Stimulated activated CD4-positive, alpha-beta T cell treated with anti-CD3 and anti-CD28 coated beads, Interleukin-1b, Interleukin-23, amount 100 ng/mL, for 1 hour (primary cell): Measurements from ENCODE around the gene JPH3.
"Not testable (repeated sequence)": the region's sequence is repeated elsewhere in the genome, so short reads cannot be mapped to it uniquely, and the experiment has no call there.

Experiments used
- DNase-seq, 2 donors: peaks; one replicate each; pipeline ENCODE4 v3.0.0-alpha.2; 2020; ENCODE audit warnings: low read depth in 2 of 2

JPH3 gene

DNA sequence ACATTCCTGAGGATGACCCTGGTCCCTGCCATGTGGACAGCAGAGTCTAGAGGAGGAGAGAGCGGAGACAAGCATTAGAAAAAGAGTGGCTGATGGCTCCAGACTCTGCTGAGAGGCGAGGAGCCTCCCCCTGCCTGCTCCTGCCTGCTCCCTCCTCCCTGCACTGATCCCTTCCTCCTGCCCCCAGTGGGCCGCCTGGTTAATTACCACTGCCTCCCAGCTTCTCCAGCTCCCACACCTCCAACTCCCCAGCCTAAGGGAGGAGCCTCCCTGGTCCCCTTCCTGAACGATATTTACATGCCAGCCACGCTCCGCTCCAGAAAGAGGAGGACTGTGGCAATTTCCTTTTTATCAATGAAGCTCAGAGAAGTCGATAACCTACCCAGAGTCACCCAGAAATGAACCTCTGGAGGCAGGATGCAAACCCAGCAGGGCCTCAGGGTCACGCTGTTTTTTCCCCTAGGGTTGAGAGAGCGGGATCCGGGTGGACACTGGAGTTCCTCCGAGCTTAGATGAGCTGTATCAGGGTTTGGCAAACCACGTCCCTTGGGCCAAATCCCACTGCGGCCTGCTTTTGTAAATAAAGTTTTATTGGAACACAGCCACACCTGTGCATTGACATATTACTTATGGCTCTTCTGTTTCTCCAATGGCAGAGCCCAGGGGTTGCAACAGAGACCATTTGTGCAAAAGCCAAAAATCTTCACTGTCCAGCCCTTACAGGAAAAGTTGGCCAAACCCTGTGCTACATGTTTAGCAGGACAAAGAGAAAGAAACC, 27.1 kb upstream of the JPH3 start:
- DNase-seq: no peak

DNA sequence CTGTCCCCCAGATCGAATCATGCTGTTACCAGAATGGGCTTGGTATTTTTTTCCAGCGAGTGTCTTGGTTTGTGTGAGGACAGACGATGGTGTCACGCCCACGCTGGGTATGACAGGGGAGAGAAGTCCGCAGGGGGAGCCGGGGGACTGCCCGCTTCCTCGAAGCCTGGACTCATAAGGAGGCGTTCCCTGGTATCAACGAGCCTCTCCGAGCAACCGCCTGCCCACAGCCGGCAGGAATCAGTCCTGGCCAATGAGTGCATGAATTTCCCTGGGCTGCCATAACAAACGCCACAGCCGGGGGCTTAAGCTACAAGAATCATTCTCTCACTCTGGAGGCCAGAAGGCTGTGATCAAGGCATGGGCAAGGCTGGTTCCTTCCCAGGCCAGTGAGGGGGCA, 26.1 kb upstream of the JPH3 start:
- no peak for DNase-seq

DNA sequence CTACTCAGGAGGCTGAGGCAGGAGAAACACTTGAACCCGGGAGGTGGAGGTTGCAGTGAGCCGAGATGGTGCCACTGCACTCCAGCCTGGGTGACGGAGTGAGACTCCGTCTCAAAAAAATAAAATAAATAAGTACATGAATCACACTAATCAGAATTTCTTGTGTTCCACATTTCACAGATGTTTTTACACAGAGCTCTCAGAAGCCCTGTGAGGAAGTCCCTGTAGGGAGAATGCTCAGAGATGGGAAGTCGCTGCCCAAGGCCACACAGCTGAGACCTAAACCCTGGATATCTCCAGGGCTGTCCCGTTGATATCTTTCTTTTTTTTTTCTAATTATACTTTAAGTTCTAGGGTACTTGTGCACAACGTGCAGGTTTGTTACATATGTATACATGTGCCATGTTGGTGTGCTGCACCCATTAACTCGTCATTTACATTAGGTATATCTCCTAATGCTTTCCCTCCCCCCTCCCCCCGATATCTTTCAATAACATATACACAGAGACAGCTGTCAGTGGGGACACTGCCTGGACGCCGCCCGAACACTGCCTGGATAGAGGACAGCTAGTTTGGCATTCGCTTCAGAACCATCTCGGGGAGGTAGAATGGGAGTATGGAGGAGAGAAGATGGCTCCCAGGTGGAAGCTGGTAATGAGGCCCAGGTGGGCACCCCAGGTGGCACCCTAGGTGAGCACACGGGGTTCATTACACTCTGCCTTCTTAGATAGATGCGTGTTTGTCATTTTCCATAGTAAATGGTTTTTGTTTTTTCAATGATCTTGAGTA, 24.0 kb upstream of the JPH3 start:
- not testable (repeated sequence) for DNase-seq

DNA sequence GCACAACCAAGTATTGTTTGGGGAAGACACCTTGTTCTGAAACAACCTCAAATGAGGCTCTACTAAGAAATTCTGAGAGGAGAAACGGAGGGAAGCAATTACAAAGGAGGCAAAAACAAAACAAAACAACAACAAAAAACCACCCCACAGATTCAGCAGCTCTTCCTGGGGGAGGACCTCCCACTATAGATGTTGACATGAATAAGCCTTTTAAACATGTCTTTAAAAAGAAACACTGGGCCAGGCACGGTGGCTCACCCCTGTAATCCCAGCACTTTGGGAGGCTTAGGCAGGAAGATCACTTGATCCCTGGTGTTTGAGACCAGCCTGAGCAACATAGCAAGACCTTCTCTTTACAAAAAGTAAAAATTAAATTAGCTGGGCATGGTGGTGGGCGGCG, 22.6 kb upstream of the JPH3 start:
- DNase-seq: no peak

DNA sequence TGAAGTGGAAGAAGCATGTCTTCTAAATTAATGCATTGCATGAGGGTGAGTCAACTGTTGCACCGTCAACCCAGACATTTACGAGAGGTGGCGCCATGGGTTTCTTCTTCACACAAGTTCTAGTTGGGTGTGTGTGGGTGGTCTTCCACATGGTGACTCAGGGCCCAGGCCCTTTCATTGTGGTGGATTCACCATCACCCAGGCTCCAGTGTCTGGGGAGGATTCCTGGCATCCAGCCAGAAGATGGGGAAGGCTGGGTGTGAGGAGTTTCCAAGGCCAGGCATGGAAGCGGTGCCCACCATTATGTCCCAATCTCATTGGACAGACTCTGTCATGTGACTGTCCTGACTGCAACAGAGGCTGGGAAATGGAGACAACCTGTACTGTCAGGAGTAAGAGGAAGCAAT, 21.4 kb upstream of the JPH3 start:
- DNase-seq: no peak

DNA sequence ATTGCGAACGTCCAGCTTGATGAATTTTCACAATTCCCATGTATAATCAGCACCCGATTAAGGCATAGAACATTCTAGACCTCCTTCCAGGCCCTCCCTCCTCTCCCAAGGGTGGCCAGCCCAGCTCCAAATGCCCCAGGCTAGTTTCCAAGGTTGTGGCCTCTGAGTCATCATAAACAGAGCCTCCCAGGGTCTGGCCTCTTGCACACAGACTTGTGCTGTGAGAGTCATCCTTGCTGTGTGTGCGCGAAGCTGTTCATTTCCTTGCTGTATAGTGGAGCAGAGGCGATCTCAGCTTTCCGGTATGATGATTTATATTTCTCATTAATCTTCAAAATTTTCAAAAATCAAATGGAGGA, 20.5 kb upstream of the JPH3 start:
- DNase-seq: no peak

DNA sequence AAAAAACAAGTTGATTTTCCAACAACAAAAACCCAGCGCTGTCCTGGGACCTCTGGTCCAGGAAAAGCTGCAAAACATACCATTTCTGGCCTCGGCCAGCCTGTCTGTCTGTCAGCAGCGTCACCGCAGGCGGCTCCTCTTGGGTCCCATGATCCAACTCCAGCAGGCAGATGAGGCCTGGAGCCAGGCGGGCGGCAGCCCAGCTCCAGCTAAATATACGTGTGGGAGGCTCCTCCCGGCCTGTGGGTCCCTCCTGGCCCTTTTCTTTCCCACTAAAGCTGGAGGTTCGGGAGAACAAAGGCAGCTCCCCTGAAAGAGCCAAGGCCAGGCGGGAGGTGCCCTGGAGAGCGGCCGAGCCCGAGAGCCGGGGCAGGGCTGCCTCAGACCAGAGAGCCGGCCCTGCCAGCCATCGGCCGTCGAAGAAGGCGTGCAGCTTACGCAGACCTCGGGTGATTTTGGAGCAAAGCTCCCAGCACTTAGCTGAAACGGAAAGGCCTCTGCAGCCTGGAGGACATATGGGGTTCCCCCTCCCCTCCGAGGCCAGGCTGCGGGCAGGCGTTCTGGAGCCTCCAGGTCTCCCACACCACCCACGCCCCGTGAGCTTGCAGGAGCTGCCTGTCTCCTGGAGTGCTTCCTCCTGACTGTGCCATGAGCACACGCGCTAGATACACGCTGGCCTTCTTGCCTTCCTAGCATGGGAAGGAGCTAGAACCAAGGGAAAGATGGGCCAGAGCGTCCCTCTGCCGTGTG, 19.9 kb upstream of the JPH3 start:
- DNase-seq: no peak

DNA sequence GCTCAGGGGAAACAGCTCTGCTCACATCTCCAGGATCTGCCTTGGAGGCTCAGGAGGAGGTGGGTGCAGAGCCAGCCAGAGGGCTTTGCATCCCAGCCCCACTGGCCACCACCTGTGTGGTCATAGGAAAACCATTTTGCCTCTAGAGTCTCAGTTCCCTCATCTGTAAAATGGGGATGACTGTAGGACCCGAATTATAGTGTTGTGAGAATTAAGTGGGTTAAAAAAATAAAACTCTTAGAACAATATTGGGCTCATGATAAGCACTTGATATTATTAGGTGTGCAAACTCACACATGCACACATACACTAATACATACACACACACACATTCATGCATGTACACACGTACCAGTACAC, 19.4 kb upstream of the JPH3 start:
- DNase-seq: no peak

DNA sequence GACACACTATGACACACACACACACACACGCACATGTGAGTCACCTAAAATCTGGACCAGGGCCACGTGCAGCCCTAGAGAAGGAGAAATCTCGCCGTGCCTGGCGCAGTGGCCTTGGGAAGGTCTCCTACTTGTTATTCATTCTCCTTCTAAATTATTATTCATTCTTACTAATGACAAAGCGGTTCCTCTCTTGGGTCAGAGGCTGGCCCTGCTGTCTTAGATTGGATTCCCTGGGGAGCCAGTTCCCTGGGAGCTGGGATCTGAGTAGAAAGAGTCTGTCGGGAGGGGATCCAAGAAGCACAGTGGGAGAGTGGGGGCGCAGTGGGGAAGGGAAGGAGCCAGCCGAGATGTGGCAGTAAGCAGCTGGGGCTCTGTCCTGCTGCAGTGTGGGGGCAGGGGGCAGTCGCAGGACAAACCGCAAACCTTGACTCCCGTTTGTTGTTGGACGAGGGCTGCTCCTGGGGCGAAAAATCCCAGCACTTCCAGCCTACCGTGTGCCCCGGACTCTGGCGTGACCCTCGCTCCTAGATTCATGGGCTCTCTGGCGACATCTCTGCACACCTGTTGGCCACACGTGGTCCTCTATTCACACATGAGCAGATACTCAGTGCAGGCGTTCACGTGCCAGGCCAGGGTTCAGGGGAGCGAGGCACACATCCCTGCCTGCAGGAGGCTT, 18.7 kb upstream of the JPH3 start:
- DNase-seq: no peak

DNA sequence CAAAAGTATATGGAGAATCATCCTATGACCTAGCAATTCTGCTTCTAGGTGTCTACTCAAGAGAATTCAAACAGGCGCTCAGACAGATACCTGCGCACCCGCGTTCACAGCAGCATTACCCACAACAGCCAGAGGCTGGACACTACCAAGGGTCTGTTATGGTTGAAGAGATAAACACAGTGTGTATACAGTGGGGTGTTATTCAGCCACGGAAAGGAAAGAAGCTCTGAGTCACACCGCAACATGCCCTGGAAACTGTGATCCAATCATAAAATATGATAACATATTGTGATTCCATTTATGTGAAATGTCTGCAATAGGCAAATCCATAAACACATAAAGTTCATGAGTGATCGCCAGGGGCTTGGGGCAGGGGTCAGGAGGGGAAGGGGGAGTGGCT, 18.0 kb upstream of the JPH3 start:
- no peak for DNase-seq

DNA sequence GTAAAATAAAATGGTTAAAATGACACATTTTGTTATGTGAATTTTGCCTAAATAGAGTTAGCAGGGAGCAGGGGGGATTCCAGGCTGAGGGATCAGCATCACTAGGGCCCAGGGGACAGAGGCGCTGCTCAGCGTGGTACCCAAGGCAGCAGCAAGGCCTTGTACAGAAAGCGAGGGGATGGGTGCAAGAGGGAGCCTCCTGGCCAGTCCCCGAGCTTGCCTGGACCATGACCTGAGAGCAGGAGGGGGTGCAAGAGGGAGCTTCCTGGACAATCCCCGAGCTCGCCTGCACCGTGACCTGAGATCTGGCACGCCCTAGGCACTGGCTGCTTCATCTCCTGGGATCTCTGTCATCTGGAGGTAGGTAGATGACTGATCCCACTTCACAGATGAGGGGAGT, 17.3 kb upstream of the JPH3 start:
- no peak for DNase-seq

DNA sequence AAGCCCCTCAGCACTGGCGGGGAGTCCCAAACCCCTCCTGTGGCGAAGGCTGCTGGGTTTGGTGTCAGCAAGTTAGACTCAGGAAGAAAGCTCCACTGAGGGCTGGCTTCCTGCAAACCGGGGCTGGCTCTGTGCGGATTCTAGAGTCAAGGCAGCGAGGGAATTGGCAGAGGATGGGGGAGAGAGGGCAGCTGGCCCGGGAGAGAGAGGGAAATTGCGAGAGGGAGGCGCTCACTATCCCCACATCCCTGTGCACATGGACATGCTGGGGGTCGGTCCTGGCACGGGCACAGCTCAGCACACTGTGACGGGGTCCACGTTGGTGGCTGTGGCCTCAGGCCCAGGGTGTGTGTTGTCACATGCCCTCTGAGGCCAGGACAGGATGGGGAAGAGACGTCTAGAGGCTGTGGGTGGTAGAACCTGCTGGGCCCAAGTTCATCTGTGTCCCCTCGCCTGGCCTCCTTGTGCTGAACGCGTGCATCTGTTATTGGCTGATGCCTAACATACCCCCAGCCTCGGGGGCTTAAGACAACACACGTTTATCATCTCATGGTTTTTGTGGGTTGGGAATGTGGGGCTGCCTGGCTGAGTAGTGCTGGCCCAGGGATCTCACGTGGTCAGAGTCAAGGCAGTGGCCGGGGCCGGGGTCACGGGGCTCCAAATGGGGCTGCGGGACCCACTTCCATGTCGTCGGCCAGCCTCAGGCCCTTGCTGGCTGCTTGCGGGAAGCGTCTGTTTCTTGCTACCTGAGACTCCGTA, 16.7 kb upstream of the JPH3 start:
- DNase-seq: no peak

DNA sequence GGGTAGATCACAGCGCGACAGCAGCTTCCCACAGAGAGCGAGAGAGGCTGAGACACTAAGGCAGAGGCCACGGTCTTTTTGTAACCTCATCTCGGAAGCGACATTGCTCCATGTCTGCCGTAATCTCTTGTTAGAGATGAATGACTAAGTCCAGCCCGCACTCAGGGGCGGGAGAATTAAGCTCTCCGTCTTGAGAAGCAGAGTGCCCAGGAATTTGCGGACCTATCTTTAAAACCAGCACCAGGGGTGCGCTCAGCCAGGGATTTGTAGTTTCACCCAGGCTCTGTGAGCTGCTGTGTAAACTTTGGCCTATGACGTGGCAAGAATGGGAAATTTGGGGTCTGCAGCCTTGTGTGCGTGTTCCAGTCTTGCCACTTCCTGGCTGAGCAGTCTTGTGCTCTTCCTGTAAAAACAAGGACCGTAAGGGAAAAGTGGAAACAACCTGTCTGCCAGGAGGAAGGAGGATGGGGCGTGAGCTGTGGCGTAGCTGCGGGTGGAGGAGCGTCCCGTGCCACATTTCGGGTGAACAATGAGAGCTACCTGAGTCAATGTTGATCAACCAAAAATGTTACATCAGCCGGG, 16.0 kb upstream of the JPH3 start:
- DNase-seq: no peak

DNA sequence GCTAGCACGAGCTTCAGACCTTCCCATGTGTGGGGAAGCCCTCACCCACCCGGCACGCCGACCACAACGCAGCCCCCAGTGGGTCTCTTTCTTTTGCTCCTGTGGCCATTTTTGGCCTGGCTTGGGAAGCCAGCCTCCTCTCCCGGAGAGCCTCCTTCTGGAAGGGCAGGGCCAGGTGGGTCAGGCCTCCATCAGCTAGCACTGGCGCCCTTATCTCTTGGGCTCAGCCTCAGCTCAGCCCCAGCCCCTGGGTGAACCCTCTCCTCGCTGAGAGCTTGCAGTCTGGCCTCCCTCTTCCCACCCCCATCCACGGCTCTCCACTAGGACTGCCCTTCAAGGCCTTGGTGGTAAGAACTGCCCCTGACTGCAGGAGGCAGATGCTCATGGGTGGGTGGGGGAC, 14.7 kb upstream of the JPH3 start:
- DNase-seq: no peak

DNA sequence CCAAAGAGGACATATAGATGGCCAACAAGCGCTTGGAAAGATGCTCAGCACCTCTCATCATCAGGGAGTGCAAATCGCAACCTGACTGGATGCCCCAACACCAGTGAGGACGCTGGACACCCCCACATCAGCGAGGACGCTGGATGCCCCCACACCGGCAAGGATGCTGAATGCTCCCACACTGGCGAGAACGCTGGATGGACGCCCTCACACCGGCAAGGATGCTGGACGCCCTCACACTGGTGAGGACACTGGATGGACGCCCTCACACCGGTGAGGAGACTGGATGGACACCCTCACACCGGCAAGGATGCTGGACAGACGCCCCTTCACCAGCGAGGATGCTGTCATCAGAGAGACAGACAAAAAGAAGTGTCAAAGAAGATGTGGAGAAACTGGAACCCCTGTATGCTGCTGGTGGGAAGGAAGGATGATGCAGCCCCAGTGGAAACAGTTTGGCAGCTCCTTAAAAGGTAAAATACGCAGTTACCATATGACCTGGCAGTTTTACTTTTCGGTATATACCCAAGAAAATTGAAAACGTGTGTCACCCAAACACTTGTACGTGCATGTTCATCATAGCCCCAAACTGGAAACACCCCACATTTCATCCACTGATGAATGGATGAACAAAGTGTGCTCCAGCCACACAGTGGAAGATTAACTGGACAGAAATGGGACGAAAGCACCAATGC, 10.1 kb upstream of the JPH3 start:
- no peak for DNase-seq

DNA sequence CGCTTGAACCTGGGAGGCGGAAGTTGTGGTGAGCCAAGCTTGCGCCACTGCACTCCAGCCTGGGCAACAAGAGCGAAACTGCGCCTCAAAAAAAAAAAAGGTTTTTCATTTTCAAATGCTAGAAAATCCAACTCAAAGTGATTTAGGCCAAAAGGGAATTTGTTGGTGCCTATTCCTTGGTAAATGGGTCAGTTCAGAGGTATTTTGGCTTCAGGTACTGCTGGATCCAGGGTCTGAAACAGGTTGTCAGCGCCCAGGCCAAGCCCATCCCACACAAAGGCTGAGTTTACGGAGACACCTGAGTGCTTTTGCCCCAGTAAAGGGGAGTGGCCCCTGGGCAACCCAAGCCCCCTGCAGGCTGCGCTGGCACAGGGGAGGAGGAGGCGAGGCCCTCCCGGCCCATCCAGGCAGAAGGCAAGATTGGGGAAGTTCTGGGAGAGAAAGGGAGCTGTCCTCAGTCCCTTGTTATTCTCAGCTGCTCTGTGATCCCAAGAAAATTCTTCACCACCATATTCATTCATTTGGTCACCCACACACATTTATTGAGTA, 8.5 kb upstream of the JPH3 start:
- no peak for DNase-seq

DNA sequence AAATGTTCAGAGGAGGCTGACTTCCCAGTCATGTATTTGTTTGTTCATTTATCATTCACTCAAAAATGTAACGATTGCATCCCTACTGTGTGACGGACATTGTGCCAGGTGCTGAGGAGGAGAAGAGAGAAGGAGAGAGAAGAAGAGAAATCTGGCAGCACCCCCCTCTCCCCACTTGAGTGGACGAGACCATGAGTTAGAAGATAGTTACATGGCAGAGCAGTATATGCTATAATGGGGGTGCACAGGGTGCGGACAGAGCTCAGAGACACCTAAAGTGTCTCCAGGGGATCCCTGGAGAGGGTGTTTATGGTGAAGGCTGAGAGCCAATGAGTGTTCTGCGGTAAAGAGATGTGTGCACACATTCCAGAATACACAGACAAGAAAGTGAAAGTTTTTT, 6.6 kb upstream of the JPH3 start:
- DNase-seq: no peak

DNA sequence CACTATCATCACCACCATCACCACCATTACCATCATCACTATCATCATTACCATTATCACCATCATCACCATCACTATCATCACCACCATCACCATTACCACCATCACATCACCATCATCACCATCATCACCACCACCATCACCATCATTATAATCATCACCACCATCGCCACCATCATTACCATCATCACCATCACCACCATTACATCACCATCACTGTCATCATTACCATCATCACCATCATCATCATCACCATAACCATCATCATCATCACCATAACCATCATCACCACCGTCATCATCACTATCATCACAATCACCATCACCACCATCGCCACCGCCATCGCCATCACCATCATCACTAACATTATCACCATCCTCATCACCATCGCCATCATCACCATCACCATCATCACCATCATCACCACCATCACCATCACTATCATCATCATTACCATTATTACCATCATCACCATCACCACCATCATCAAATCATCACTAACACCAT, 4.9 kb upstream of the JPH3 start:
- no peak for DNase-seq

DNA sequence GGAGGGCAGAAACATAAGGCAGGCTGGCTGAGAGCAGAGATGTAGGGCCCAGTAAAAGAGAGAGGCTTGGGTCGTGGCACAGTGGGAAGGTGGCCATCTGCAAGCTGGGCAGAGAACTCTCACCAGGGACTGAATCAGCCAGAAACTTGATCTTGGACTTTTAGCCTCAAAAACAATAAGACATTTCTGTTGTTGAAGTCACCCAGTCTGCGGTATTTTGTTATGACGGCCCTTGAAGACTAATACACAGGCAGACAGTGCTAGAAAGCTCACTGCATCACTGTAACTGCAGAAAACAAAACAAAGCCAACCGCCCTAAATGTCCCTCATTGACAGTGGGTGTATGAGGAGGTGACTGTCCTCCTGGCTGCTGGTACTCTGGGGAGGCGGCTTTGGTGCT, 3.9 kb upstream of the JPH3 start:
- DNase-seq: no peak

DNA sequence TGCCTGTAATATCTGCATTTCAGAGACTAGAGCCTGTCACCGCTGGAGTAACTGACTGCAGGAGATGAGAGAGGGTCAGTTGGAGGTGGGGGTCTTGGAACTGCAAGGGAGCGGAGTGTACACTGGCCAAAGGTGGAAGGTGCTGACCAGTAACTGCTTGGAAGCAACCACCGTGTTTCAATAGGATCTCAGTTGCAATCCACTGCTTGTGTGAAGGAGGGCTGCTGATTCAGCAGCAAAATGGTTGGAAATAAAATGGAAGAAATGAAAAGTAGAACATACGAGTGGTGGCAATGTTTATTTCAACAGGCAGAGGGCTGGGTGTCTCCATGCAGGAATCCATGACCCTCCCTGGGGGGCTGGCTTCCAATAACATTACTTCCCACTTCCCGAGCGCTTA, 2.1 kb upstream of the JPH3 start:
- no peak for DNase-seq
